ENCODE results near the gene IWS1.
"Not testable (repeated sequence)": the region's sequence is repeated elsewhere in the genome, so short reads cannot be mapped to it uniquely, and the experiment has no call there.

IWS1 gene

DNA sequence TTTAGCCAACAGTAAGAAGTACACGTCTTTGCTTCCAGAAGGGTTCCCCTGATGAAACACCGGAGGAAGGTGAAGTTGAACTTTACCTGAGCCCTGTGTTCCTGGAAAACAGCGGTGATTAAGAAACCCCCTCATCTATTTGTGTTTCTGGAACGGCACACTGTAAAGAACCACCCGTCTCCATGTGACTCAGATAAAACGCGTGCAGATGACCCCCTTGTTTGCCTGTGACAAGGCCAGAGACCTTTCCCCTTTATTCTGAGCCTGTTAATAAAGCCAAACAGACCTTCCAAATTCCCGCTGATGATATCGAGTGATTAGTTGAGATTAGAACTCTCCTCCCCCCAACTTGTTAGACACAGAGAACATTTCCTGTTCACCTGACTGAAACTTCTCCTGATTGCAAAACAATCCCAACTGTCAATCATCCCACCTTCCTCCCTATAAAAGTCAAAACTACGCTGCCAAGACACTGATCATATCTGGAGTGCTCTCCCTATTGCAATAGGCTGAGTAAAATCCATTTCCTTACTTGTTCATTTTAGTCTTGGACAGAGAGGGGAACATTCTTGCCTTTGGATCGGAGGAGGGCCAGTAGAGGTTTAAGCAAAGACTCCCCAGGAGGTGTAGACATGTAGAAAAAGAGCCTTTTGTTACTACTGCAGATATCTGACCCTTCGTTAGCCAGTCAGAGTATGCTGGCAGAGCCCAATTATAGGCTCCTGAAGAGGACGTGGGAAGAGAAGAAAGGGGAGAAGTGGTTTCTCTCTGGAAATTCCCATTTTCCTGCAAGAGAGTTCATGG is 914 bp upstream of the IWS1 start:
- Histone ChIP-seq H3K36me3 (ENCODE audit: control insufficient read depth in 2 of 2, insufficient read depth in 2 of 2, low read length in 2 of 2) (peaks cover 2 to 6% of the 10 kb centered on the region in 2 donors), H3K27me3 (ENCODE audit: control insufficient read depth in 1 of 2, insufficient read depth in 2 of 2, low read length in 2 of 2) (no peaks in the 10 kb centered on the region)

DNA sequence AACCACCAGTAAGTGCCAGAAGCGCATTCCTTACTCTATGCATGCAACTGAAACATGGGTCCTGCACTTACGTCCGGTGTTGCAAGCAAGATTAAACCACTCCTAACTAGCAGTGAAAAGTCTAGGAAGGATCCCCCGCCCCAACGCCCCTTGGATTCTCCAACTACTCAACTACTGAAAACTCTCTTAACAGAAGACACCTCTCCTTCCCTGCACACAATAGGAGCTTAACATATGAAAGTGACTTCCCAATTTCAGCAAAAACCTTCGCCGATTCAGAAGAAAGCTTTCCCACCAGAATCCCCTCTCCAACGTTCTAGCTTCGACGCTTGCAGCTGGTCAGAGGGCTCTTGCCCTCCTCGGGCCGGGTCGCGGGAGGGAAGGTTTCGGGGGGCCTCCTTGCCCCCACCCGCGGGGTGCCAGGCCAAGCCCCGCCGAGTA is 578 bp downstream of the IWS1 start:
- H3K36me3 ChIP-seq (ENCODE audit: control insufficient read depth in 2 of 2, insufficient read depth in 2 of 2, low read length in 2 of 2) = peaks cover 6 to 8% of the 10 kb centered on the region in 2 donors
- H3K27ac ChIP-seq (ENCODE audit: low read length) = peak overlapping the region; percentile 96
- H3K4me3 ChIP-seq (ENCODE audit: low read length in 2 of 2) = peak overlapping the region; percentile 93 to 94
- H3K9me3 ChIP-seq (ENCODE audit: control insufficient read depth in 2 of 2, low read length in 2 of 2) = no peaks in the 10 kb centered on the region
- H3K27me3 ChIP-seq (ENCODE audit: control insufficient read depth in 1 of 2, insufficient read depth in 2 of 2, low read length in 2 of 2) = no peaks in the 10 kb centered on the region
- peaks cover 17% of the 10 kb centered on the region for H3K4me1 ChIP-seq (ENCODE audit: control insufficient read depth, insufficient read depth, low read length)
- H3K9ac ChIP-seq (ENCODE audit: low read length in 2 of 2) = peak overlapping the region; percentile 94 to 95

More for the DNA sequence above, 914 bp upstream of the IWS1 start:
- peak overlapping the region; percentile 93 to 94 for H3K4me3 ChIP-seq (ENCODE audit: low read length in 2 of 2)
- H3K9ac ChIP-seq (ENCODE audit: low read length in 2 of 2) = peak overlapping the region; percentile 94 to 95
- no peaks in the 10 kb centered on the region for H3K9me3 ChIP-seq (ENCODE audit: control insufficient read depth in 2 of 2, low read length in 2 of 2)
- H3K4me1 ChIP-seq (ENCODE audit: control insufficient read depth, insufficient read depth, low read length) = peaks cover 17% of the 10 kb centered on the region
- H3K27ac ChIP-seq (ENCODE audit: low read length) = peak overlapping the region; percentile 96

DNA sequence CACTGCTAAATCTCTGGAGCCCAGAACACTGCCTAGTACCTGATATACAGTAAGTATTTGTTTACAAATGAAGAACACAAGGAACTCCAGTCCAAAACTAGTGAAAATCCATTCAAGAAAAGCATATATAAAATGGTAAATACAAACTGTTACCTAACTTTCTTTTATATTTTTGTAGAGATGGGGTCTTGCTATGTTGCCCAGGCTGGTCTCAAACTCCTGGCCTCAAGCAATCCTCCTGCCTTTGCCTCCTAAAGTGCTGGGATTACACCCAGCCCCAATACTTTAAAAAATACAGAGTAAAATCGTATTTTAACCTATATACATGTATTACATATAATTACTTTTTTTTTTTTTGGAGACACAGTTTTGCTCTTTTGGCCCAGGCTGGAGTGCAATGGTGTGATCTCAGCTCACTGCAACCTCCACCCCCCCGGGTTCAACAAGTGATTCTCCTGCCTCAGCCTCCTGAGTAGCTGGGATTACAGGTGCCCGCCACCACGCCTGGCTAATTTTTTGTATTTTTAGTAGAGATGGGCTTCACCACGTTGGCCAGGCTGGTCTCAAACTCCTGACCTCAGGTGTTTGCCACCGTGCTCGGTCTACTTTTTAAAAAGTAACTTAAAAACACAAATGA is 2.0 kb downstream of the IWS1 start:
- not testable (repeated sequence) for H3K27me3 ChIP-seq (ENCODE audit: control insufficient read depth in 1 of 2, insufficient read depth in 2 of 2, low read length in 2 of 2); H3K27ac ChIP-seq (ENCODE audit: low read length); H3K36me3 ChIP-seq (ENCODE audit: control insufficient read depth in 2 of 2, insufficient read depth in 2 of 2, low read length in 2 of 2); H3K4me3 ChIP-seq (ENCODE audit: low read length in 2 of 2); H3K9ac ChIP-seq (ENCODE audit: low read length in 2 of 2); H3K9me3 ChIP-seq (ENCODE audit: control insufficient read depth in 2 of 2, low read length in 2 of 2)
- peaks cover 17% of the 10 kb centered on the region for H3K4me1 ChIP-seq (ENCODE audit: control insufficient read depth, insufficient read depth, low read length)

DNA sequence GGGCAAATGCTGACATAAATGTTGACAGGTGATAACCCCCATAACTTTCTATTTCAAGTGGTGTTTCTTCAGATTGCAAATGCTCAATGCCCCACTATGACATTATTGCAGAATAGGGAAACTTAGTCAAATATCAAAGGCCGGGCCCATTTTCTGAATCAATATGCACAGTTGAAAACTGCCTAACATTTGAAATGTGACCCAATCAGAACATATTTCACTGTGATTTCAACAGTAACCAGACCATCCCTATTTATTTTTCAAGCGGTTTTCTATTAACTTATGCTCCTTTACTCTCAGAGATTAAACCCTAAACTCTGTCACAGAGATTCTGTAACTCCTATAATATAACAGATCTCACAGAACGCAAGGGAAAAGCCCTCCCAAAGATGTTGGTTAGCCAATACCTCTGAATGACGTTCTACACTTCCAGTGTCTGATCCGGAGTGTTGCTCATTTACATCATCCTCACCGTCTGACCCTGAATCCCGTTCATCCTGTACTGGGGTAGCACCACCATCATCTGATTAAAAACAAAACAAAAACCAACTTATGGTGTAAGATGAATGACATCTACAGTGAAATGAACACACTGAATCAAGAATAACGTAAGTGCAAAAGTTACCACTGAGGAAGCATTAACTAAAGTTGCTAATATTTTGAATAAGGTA is 2.9 kb downstream of the IWS1 start:
- no peak overlapping the region for H3K4me3 ChIP-seq (ENCODE audit: low read length in 2 of 2)
- no peaks in the 10 kb centered on the region for H3K27me3 ChIP-seq (ENCODE audit: control insufficient read depth in 1 of 2, insufficient read depth in 2 of 2, low read length in 2 of 2)
- H3K4me1 ChIP-seq (ENCODE audit: control insufficient read depth, insufficient read depth, low read length) = peaks cover 17% of the 10 kb centered on the region
- H3K27ac ChIP-seq (ENCODE audit: low read length) = no peak overlapping the region
- H3K9ac ChIP-seq (ENCODE audit: low read length in 2 of 2) = no peak overlapping the region
- H3K9me3 ChIP-seq (ENCODE audit: control insufficient read depth in 2 of 2, low read length in 2 of 2) = no peaks in the 10 kb centered on the region
- H3K36me3 ChIP-seq (ENCODE audit: control insufficient read depth in 2 of 2, insufficient read depth in 2 of 2, low read length in 2 of 2) = peaks cover 6 to 8% of the 10 kb centered on the region in 2 donors

DNA sequence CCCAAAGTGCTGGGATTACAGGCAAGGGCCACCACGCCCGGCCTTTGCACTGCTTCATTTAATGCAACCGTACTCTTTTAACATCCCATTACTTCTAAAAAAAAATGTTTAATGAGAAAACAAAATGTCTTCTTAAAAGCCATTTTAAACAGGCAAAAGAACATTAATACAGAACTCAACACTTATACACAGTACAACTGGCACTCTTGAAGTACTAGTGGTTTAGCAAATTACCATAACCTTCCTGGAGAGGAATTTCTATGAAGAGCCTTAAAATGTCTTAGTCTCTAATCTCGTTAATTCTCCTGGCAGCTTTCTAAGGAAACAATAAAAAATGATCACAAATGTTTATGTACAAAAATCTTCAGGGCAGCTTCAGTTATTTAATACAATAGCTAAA is 5.9 kb downstream of the IWS1 start:
- Histone ChIP-seq H3K27ac (ENCODE audit: low read length) (no peak overlapping the region), H3K4me3 (ENCODE audit: low read length in 2 of 2) (no peak overlapping the region), H3K9me3 (ENCODE audit: control insufficient read depth in 2 of 2, low read length in 2 of 2) (no peaks in the 10 kb centered on the region), H3K4me1 (ENCODE audit: control insufficient read depth, insufficient read depth, low read length) (peaks cover 22% of the 10 kb centered on the region), H3K36me3 (ENCODE audit: control insufficient read depth in 2 of 2, insufficient read depth in 2 of 2, low read length in 2 of 2) (peaks cover 6 to 8% of the 10 kb centered on the region in 2 donors), H3K27me3 (ENCODE audit: control insufficient read depth in 1 of 2, insufficient read depth in 2 of 2, low read length in 2 of 2) (no peaks in the 10 kb centered on the region), H3K9ac (ENCODE audit: low read length in 2 of 2) (no peak overlapping the region)

DNA sequence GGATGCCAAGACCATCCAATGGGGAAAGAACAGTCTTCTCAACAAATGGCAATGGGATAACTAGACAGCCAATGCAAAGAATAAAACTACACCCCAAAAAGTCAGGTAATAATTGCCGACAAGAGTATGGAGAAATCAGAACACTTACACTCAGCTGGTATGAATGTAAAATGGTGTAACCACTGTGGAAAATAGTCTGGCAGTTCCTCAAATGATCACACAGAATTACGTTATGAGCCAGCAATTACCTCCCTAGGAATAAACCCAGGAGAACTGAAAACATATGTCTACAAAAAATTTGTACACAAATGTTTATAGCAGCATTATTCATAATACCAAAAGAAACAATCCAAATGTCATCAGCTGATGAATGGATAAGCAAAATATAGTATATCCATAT is 8.8 kb downstream of the IWS1 start:
- H3K36me3 ChIP-seq (ENCODE audit: control insufficient read depth in 2 of 2, insufficient read depth in 2 of 2, low read length in 2 of 2) = peaks cover 0 to 14% of the 10 kb centered on the region in 2 donors
- H3K9me3 ChIP-seq (ENCODE audit: control insufficient read depth in 2 of 2, low read length in 2 of 2) = no peaks in the 10 kb centered on the region
- peaks cover 29% of the 10 kb centered on the region for H3K4me1 ChIP-seq (ENCODE audit: control insufficient read depth, insufficient read depth, low read length)
- H3K27me3 ChIP-seq (ENCODE audit: control insufficient read depth in 1 of 2, insufficient read depth in 2 of 2, low read length in 2 of 2) = no peaks in the 10 kb centered on the region
- H3K27ac ChIP-seq (ENCODE audit: low read length) = peak overlapping the region; percentile 96
- H3K9ac ChIP-seq (ENCODE audit: low read length in 2 of 2) = no peak overlapping the region
- no peak overlapping the region for H3K4me3 ChIP-seq (ENCODE audit: low read length in 2 of 2)

DNA sequence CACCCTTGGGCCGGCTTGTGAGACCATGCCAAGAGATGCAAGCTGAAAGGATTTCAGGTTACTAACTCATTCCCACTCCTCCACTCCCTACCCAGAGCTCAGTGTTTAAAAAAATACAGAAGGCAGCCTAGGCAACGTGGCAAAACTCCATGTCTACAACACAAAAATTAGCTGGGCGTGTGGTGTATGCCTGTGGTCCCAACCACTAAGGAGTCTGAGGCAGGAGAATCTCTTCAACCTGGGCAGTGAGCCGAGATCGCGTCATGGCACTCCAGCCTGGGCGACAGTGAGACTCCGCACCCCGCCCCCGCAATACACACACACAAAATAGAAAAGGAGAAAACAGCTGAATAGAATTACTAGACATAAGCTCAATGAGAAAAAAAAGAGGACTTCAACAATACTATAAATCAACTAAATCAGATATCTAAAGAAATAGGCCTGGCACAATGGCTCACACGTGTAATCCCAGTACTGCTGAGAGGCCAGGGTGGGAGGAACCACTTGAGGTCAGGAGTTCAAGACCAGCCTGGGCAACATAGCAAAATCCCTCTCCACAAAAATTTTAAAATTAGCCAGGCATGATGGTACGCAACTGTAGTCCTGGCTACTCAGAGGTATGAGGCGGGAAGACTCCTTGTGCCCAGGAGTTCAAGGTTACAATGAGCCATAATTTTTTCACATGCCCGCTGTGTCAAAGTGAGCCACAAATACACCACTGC is 10.1 kb downstream of the IWS1 start:
- Histone ChIP-seq H3K9me3 (ENCODE audit: control insufficient read depth in 2 of 2, low read length in 2 of 2) (no peaks in the 10 kb centered on the region), H3K9ac (ENCODE audit: low read length in 2 of 2) (peak overlapping the region in 1 of 2 donors; percentile 55), H3K27me3 (ENCODE audit: control insufficient read depth in 1 of 2, insufficient read depth in 2 of 2, low read length in 2 of 2) (no peaks in the 10 kb centered on the region), H3K36me3 (ENCODE audit: control insufficient read depth in 2 of 2, insufficient read depth in 2 of 2, low read length in 2 of 2) (peaks cover 0 to 6% of the 10 kb centered on the region in 2 donors), H3K27ac (ENCODE audit: low read length) (peak overlapping the region; percentile 96), H3K4me3 (ENCODE audit: low read length in 2 of 2) (peak overlapping the region in 1 of 2 donors; percentile 44), H3K4me1 (ENCODE audit: control insufficient read depth, insufficient read depth, low read length) (peaks cover 32% of the 10 kb centered on the region)

DNA sequence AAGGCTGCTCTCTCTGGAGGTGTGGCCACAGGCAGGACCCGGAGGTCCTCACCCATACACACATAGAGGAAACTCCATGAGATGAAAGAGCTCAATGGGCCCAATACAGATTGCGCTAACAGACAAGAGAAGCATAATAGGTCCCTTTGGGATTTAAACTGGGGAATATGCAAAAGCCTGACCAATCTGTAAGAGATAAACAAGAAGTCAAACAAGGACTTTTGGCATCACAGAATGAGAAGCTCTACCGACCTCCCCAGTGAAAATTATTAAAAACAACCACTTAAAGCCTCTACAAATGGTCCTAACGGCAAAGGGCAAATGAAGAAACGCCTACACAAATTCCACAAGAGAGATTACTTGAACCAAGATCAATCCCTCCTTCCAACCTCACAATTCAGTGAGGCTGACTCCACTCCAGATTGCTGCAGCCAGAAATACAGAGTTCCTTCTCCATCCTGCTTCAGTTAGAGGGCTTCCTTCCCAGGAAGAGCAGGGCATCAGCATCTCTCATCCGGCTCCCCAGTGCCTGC is 10.8 kb downstream of the IWS1 start:
- Histone ChIP-seq H3K4me3 (ENCODE audit: low read length in 2 of 2) (peak overlapping the region in 1 of 2 donors; percentile 44), H3K9me3 (ENCODE audit: control insufficient read depth in 2 of 2, low read length in 2 of 2) (no peaks in the 10 kb centered on the region), H3K9ac (ENCODE audit: low read length in 2 of 2) (peak overlapping the region in 1 of 2 donors; percentile 22), H3K27me3 (ENCODE audit: control insufficient read depth in 1 of 2, insufficient read depth in 2 of 2, low read length in 2 of 2) (no peaks in the 10 kb centered on the region), H3K36me3 (ENCODE audit: control insufficient read depth in 2 of 2, insufficient read depth in 2 of 2, low read length in 2 of 2) (peaks cover 0 to 6% of the 10 kb centered on the region in 2 donors), H3K27ac (ENCODE audit: low read length) (peak overlapping the region; percentile 96), H3K4me1 (ENCODE audit: control insufficient read depth, insufficient read depth, low read length) (peaks cover 32% of the 10 kb centered on the region)

DNA sequence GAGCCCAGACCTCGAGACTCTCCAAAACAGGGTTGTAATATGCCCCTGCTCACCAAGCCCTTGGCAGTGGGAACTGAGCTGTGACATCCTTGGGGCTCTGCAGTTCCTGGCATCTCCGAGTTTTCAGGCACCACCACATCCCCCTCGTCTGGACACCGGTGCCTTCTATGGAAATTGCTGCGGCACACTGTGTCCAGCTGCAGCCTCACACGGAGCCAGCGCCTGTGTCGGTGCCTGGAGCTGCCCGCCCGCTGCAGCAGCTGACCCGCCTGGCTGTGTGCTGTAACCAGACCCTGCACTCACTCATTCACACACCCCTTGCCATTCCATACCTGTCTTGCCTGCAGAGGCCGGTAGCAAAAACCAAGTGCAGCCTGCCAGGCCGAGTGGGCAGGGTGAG is 11.8 kb downstream of the IWS1 start:
- Histone ChIP-seq H3K4me1 (ENCODE audit: control insufficient read depth, insufficient read depth, low read length) (peaks cover 32% of the 10 kb centered on the region), H3K36me3 (ENCODE audit: control insufficient read depth in 2 of 2, insufficient read depth in 2 of 2, low read length in 2 of 2) (peaks cover 0 to 6% of the 10 kb centered on the region in 2 donors), H3K9ac (ENCODE audit: low read length in 2 of 2) (no peak overlapping the region), H3K27me3 (ENCODE audit: control insufficient read depth in 1 of 2, insufficient read depth in 2 of 2, low read length in 2 of 2) (no peaks in the 10 kb centered on the region), H3K9me3 (ENCODE audit: control insufficient read depth in 2 of 2, low read length in 2 of 2) (no peaks in the 10 kb centered on the region), H3K27ac (ENCODE audit: low read length) (peak overlapping the region; percentile 96), H3K4me3 (ENCODE audit: low read length in 2 of 2) (no peak overlapping the region)

DNA sequence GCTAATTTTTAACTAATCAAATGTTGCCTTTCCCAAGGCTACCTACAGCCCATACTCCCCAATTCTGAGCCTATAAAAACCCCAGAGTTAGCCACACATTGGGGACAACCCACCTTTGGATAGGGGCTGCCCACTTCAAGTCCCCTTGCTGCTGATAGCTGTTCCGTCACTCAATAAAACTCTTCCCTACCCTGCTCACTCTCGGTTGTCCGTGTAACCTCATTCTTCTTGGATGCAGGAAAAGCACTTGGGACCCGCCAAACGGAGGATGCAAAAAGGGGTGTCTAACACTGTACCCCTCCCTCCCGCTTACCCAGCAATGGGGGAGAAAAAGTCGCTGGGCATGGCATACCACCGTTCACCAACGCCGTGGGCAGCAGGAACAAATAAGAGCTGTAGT is 12.2 kb downstream of the IWS1 start:
- Histone ChIP-seq H3K9ac (ENCODE audit: low read length in 2 of 2) (peak overlapping the region in 1 of 2 donors; percentile 51), H3K36me3 (ENCODE audit: control insufficient read depth in 2 of 2, insufficient read depth in 2 of 2, low read length in 2 of 2) (peaks cover 0 to 6% of the 10 kb centered on the region in 2 donors), H3K4me1 (ENCODE audit: control insufficient read depth, insufficient read depth, low read length) (peaks cover 32% of the 10 kb centered on the region), H3K27ac (ENCODE audit: low read length) (peak overlapping the region; percentile 96), H3K27me3 (ENCODE audit: control insufficient read depth in 1 of 2, insufficient read depth in 2 of 2, low read length in 2 of 2) (no peaks in the 10 kb centered on the region), H3K9me3 (ENCODE audit: control insufficient read depth in 2 of 2, low read length in 2 of 2) (no peaks in the 10 kb centered on the region), H3K4me3 (ENCODE audit: low read length in 2 of 2) (no peak overlapping the region)
